Activated T-helper 1 cell treated with Interleukin-2 at 50 U/mL for 16 hours (primary cell): Measurements from ENCODE around the gene HSPB6.

Experiments used
- DNase-seq: peaks from one replicate; pipeline ENCODE4 v3.0.0-alpha.2; 2020; ENCODE audit warnings: low read depth

Gene HSPB6

GRCh38 chr19:35766571-35767104 lies 9.8 kb upstream of the HSPB6 start:
- no peak for DNase-seq

GRCh38 chr19:35764432-35765315 lies 7.8 kb upstream of the HSPB6 start:
- DNase-seq: no peak

GRCh38 chr19:35760711-35761349 lies 4.0 kb upstream of the HSPB6 start:
- DNase-seq: no peak

GRCh38 chr19:35759697-35760096 lies 2.9 kb upstream of the HSPB6 start:
- no peak for DNase-seq

GRCh38 chr19:35757749-35758608 lies 1.1 kb upstream of the HSPB6 start, which contains the start of gene PROSER3:
PROSER3 (plus strand) TSS chr19:35758176; CDS start chr19:35758216, 40 bp downstream.
- peak; percentile 98 for DNase-seq

GRCh38 chr19:35757231-35757748 lies 461 bp upstream of the HSPB6 start:
- no peak for DNase-seq

GRCh38 chr19:35755550-35756376 lies 1.1 kb downstream of the HSPB6 start:
- peak; percentile 53 for DNase-seq

- no peak for DNase-seq
Measured at GRCh38 chr19:35755131-35755549, 1.7 kb downstream of the HSPB6 start.

- DNase-seq: no peak
Measured at GRCh38 chr19:35754370-35755130, 2.3 kb downstream of the HSPB6 start.

- no peak for DNase-seq
Measured at GRCh38 chr19:35753634-35754369, 3.0 kb downstream of the HSPB6 start.

GRCh38 chr19:35752746-35753350 lies 4.0 kb downstream of the HSPB6 start:
- no peak for DNase-seq

GRCh38 chr19:35751839-35752745 lies 4.7 kb downstream of the HSPB6 start:
- DNase-seq: no peak

- DNase-seq: no peak
Measured at GRCh38 chr19:35750167-35750566, 6.7 kb downstream of the HSPB6 start.

GRCh38 chr19:35748106-35749020 lies 8.5 kb downstream of the HSPB6 start, which contains the start of gene LIN37:
LIN37 (plus strand) TSS chr19:35748576; CDS start chr19:35748725, 149 bp downstream.
- peak; percentile 98 for DNase-seq

GRCh38 chr19:35746531-35746930 lies 10.3 kb downstream of the HSPB6 start:
- DNase-seq: no peak

- DNase-seq: no peak
Measured at GRCh38 chr19:35746087-35746462, 10.8 kb downstream of the HSPB6 start.
